ENCODE results near the gene FAM240A.

DNA sequence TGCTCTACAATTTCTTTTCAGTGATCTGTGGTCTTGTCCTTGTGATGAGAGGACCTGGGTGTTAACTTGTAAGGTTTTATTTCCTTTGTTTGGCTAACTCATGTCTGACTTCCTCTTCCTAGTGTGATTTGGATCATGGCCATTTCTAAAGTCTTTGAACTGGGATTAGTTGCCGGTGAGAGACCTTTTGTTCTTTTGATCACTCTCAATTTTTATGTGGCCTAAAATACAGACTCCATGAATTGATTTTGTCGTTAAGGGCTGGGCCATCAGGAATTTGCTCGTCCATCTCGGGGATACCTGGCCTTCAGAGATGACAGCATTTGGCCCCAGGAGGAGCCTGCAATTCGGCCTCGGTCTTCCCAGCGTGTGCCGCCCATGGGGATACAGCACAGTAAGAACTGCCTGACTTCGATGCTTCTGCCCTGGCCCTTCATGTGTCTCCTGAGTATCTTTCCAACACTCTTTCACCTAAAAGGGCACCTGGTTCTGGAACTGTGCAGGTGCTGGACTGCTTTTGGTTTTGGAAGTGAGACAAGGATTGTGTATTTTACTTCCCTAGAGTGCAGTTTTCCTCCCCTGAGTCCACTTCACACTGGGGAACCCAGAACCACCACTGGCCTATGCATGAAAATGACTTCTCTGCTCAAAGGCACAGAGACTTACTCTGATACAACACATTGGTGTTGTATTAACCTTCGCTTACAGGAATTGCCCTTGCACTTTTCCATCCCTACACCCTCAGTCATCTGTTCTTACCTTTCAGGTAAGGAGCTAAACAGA lies 33.2 kb upstream of the FAM240A start:
- TF ChIP-seq CTCF (conservative IDR thresholded peaks at IDR 0.05) (no peak), ZFX (IDR thresholded peaks at IDR 0.05) (no peak)
